Esophagus muscularis mucosa (tissue), 4 donors: ENCODE data around the gene CARMIL1.

Experiments
- EP300 ChIP-seq: sonication (generic); formaldehyde crosslinking; IDR thresholded peaks from one replicate; pipeline ENCODE4 v1.6.1; 2017; ENCODE audit warnings: antibody characterized with exemption
- POLR2A ChIP-seq: fragments of 450-650 bp; IDR thresholded peaks from one replicate; pipeline ENCODE4 v1.6.1; 2017; ENCODE audit warnings: antibody characterized with exemption, moderate library complexity, mild to moderate bottlenecking, low read depth
- POLR2AphosphoS5 ChIP-seq, 2 donors: sonication (generic); formaldehyde crosslinking; IDR thresholded peaks; one replicate each; pipeline ENCODE4 v1.6.1; 2017; ENCODE audit warnings: antibody characterized with exemption in 2 of 2
- TF ChIP-seq, protein P1 (sequence below), 3 experiments: fragments of 200-600 bp in 2 of 3; fragments of 450-650 bp in 1 of 3; sonication (generic) in 2 of 3; IDR thresholded peaks; one replicate each; pipeline ENCODE4 v1.5.1; 2017 to 2019; ENCODE audit warnings: antibody characterized with exemption in 3 of 3, mild to moderate bottlenecking in 2 of 3, moderate library complexity in 1 of 3

DNA sequence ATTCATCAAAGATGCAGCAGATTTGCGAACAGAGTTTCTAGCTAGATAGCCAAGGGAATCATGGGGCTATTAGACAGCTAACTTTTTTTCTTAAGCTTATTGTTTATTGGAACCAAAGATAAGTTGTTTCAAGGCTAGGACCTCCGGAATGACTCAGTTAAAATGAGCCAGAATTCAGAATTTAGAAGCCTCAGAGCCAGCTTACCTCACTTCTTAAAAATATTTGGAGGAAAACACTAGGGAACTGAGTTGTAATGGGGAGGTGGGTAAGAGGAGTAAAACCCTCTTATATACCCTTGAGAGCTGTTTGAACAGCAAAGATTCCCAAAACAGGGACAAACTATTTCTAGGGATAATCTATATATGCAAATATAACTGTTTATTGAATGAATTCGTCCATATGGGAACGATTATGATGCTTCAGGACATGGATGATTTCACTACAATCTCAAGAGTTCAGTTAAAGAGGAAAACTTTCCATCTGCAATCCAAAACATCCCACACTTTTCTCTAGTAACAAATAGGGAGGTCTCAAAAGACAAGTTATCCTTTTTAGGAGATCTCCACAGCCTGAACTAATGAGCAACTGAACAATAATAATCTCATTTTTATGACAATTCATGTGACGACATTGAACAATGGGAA is 12.6 kb upstream of the CARMIL1 start:
- no peak for TF ChIP-seq POLR2A
- TF ChIP-seq, protein P1, sequence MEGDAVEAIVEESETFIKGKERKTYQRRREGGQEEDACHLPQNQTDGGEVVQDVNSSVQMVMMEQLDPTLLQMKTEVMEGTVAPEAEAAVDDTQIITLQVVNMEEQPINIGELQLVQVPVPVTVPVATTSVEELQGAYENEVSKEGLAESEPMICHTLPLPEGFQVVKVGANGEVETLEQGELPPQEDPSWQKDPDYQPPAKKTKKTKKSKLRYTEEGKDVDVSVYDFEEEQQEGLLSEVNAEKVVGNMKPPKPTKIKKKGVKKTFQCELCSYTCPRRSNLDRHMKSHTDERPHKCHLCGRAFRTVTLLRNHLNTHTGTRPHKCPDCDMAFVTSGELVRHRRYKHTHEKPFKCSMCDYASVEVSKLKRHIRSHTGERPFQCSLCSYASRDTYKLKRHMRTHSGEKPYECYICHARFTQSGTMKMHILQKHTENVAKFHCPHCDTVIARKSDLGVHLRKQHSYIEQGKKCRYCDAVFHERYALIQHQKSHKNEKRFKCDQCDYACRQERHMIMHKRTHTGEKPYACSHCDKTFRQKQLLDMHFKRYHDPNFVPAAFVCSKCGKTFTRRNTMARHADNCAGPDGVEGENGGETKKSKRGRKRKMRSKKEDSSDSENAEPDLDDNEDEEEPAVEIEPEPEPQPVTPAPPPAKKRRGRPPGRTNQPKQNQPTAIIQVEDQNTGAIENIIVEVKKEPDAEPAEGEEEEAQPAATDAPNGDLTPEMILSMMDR (IDR thresholded peaks at IDR 0.05), result no peak
- no peak for TF ChIP-seq POLR2AphosphoS5 (IDR thresholded peaks at IDR 0.05)
- TF ChIP-seq EP300, result no peak
